ENCODE measurements around the gene PTPN1.

DNA sequence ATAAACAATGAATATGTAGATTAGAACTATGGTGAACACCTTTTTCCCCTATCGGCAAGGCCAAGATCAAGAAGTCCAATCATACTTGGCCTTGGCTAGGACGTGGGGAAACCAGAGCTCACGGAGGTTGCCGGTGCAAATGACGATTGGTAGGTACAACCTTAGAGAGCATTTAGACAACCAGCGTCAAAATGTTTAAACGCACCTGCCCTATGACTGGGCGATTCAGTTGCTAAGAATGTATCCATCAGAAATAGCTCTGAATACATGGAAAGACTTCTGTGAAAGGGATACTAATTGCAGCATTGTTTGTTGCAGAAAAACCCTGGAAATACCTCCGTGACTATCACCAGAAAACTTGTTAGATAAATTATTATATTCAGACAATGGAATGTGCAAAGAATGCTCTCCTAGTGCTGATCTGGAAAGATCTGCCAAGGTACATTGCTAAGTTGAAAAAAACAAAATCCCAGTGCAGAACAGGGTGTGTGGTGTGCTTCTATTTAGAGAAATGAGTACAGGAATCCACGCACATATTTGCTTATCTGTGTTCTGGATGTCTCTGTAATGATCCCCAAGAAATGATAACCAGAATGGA is 48.0 kb upstream of the PTPN1 start:
- TF ChIP-seq POLR2A (IDR thresholded peaks at IDR 0.05; ENCODE audit: insufficient read depth in 1 of 2, low read depth in 2 of 2, low read length in 2 of 2) (no peak), ZNF816 (CRISPR knock-in tag; IDR thresholded peaks at IDR 0.05; ENCODE audit: borderline replicate concordance) (no peak), ZNF557 (CRISPR knock-in tag; IDR thresholded peaks at IDR 0.05) (no peak), HDAC6 (IDR thresholded peaks at IDR 0.05; ENCODE audit: low read depth, low read length) (no peak), ZFP41 (CRISPR knock-in tag; IDR thresholded peaks at IDR 0.05; ENCODE audit: borderline replicate concordance) (no peak), ZC3H13 (CRISPR knock-in tag; IDR thresholded peaks at IDR 0.05) (no peak), CBX1 (IDR thresholded peaks at IDR 0.05; ENCODE audit: low read depth) (no peak), ZNF589 (CRISPR knock-in tag; conservative IDR thresholded peaks at IDR 0.05) (no peak), EZH2 (conservative IDR thresholded peaks at IDR 0.05; ENCODE audit: low read depth, low read length) (no peak), POLR2AphosphoS5 (IDR thresholded peaks at IDR 0.05; ENCODE audit: low read depth, low read length) (no peak)
